Esophagus muscularis mucosa (tissue), 4 donors: Measurements from ENCODE around the gene CCDC6. TPM values are rescaled to one million over a fixed set of nuclear protein-coding genes. Genes with fewer than 3 reads are reported as not detected.

Source experiments
- DNase-seq: peaks from one replicate; pipeline ENCODE4 v3.0.0-alpha.2; 2017; ENCODE audit errors: extremely low spot score
- H3K27ac ChIP-seq, 4 donors: fragments of 200-600 bp; sonication (generic); replicated peaks in 1 of 4; 1 replicate in 3 of 4; 2 replicates in 1 of 4; pipeline ENCODE4 v1.5.1; 2016 to 2019; ENCODE audit warnings: mild to moderate bottlenecking in 1 of 4
- H3K27me3 ChIP-seq, 4 donors: fragments of 200-600 bp; sonication (generic); one replicate each; pipeline versions ENCODE4 v1.5.1 to v1.6.0; 2016 to 2019
- H3K36me3 ChIP-seq, 4 donors: fragments of 200-600 bp; sonication (generic); one replicate each; pipeline ENCODE4 v1.5.1; 2016 to 2019
- H3K4me1 ChIP-seq, 4 donors: fragments of 200-600 bp; sonication (generic); one replicate each; pipeline ENCODE4 v1.5.1; 2016 to 2019
- H3K4me3 ChIP-seq, 4 donors: fragments of 200-600 bp; sonication (generic); 1 replicate in 2 of 4; 2 replicates in 2 of 4; pipeline ENCODE4 v1.5.1; 2016 to 2019; ENCODE audit warnings: mild to moderate bottlenecking in 4 of 4, moderate library complexity in 1 of 4
- H3K9me3 ChIP-seq, 4 donors: fragments of 200-600 bp; sonication (generic); 1 replicate in 3 of 4; 2 replicates in 1 of 4; pipeline ENCODE4 v1.5.1; 2016 to 2019
- CTCF ChIP-seq, 3 experiments: fragments of 200-600 bp in 2 of 3; fragments of 450-650 bp in 1 of 3; sonication (generic) in 2 of 3; IDR thresholded peaks; one replicate each; pipeline ENCODE4 v1.5.1; 2017 to 2019; ENCODE audit warnings: antibody characterized with exemption in 3 of 3, mild to moderate bottlenecking in 2 of 3, moderate library complexity in 1 of 3
- EP300 ChIP-seq: sonication (generic); formaldehyde crosslinking; IDR thresholded peaks from one replicate; pipeline ENCODE4 v1.6.1; 2017; ENCODE audit warnings: antibody characterized with exemption
- POLR2A ChIP-seq: fragments of 450-650 bp; IDR thresholded peaks from one replicate; pipeline ENCODE4 v1.6.1; 2017; ENCODE audit warnings: antibody characterized with exemption, moderate library complexity, mild to moderate bottlenecking, low read depth
- POLR2AphosphoS5 ChIP-seq, 2 donors: sonication (generic); formaldehyde crosslinking; IDR thresholded peaks; one replicate each; pipeline ENCODE4 v1.6.1; 2017; ENCODE audit warnings: antibody characterized with exemption in 2 of 2
- WGBS: methylation state at CpG from one replicate; pipeline ENCODE4 v1.1.5; 2018; 5-methylcytosine and 5-hydroxymethylcytosine counted together
- intact Hi-C: fragments of 100-400 bp; cut with DNase I; formaldehyde crosslinking; loops from one replicate; pipeline ENCODE4 v1.15.1; 2023
- total RNA-seq, 4 donors: library from RNA; depleted of rRNA; stranded (reverse); fragments of >200 nt; gene quantifications; one replicate each; pipeline versions ENCODE4 v1.1.0 to v1.2.1, GENCODE V29; 2016

Gene CCDC6
- total RNA-seq, 4 donors from 2014 or later = 41.4 to 71.0 (median 57.2) TPM

DNA sequence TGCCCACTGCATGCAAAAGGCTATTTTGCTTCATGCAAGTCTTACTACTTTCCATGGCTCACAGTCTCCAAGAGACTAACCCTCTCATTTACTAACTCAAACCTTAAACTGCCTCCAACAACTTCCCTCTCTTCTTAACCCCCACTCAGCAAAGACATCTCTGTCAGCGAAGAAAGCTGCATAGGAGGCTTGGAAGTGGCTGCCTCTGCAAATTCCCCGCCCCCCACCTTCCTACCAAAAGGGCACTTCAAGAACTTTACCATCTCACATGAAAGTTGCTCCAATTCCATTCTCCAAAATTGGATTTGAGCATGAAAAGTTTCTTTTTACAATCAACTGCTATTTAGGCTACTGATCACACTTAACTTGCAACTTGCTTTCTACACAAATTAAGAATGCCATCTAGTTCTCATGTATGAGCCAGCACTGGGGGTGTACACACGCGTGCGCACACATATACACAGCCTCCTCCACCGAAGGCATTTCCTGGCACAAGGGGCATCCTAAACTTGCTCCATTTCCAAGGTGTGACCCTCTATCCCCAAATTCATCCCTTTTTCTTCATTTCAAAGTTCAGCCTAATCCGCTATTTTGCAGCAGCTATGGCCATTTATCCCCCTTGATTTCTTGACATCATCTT lies 1.8 kb downstream of the CCDC6 start:
- Histone ChIP-seq H3K36me3 (no peaks in the 10 kb centered on the region), H3K4me1 (peaks cover 28 to 77% (median 76%) of the 10 kb centered on the region in 4 donors), H3K27me3 (no peaks in the 10 kb centered on the region), H3K4me3 (peak overlapping the region; percentile 86 to 99 (median 90)), H3K9me3 (no peaks in the 10 kb centered on the region), H3K27ac (peak overlapping the region; percentile 92 to 97 (median 94))
- 45% methylated on average over 7 of the region's 7 CpGs for WGBS
- intact Hi-C loops = loop anchor here (5.0 kb wide), 2 partner anchors 133 to 277 kb away; no protein-coding TSS in a partner anchor
- TF ChIP-seq POLR2A = no peak
- no peak for TF ChIP-seq POLR2AphosphoS5 (IDR thresholded peaks at IDR 0.05)
- no peak for TF ChIP-seq EP300
- TF ChIP-seq CTCF (IDR thresholded peaks at IDR 0.05) = no peak
- DNase-seq = no peak

- intact Hi-C loops = no loop called here
- TF ChIP-seq CTCF (IDR thresholded peaks at IDR 0.05) (no peak), POLR2A (no peak), POLR2AphosphoS5 (IDR thresholded peaks at IDR 0.05) (no peak), EP300 (no peak)
- H3K4me3 ChIP-seq = peak overlapping the region; percentile 86 to 99 (median 90)
- H3K27me3 ChIP-seq = no peaks in the 10 kb centered on the region
- 34% methylated on average over 6 of the region's 6 CpGs for WGBS
- peaks cover 32 to 82% (median 81%) of the 10 kb centered on the region in 4 donors for H3K4me1 ChIP-seq
- no peaks in the 10 kb centered on the region for H3K36me3 ChIP-seq
- DNase-seq = no peak
- H3K27ac ChIP-seq = peak overlapping the region; percentile 92 to 97 (median 94)
- no peaks in the 10 kb centered on the region for H3K9me3 ChIP-seq
Observed at GRCh38 chr10:59903871-59904270, 2.5 kb downstream of the CCDC6 start.

DNA sequence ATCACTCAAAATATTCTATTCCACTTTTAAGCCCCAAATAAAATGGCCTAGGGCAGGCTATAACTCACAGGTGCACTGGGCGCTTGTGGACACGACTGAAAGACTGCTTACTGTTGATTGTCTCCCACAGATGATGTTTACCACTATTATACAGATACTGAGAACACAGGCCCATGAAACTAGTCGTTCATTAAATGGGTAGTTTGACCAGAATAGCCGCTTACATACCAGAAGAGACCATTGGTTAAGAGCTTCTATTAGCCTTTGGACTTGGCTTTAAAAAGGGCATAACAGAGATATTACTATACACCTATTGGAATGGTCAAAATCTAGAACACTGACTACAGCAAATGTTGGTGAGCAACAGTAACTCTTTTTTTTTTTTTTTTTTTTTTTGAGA lies 4.3 kb downstream of the CCDC6 start:
- Histone ChIP-seq H3K27me3 (no peaks in the 10 kb centered on the region), H3K27ac (peak overlapping the region in 3 of 4 donors; percentile 30 to 45 (median 34)), H3K4me1 (peaks cover 29 to 84% (median 82%) of the 10 kb centered on the region in 4 donors), H3K4me3 (no peak overlapping the region), H3K36me3 (no peaks in the 10 kb centered on the region), H3K9me3 (no peaks in the 10 kb centered on the region)
- intact Hi-C loops = no loop called here
- TF ChIP-seq POLR2AphosphoS5 (IDR thresholded peaks at IDR 0.05) (no peak), POLR2A (no peak), CTCF (IDR thresholded peaks at IDR 0.05) (no peak), EP300 (no peak)
- 87% methylated on average over 4 of the region's 4 CpGs for WGBS
- DNase-seq = no peak

GRCh38 chr10:59901470-59901869 lies 4.9 kb downstream of the CCDC6 start:
- H3K36me3 ChIP-seq = no peaks in the 10 kb centered on the region
- no peaks in the 10 kb centered on the region for H3K27me3 ChIP-seq
- H3K9me3 ChIP-seq = no peaks in the 10 kb centered on the region
- intact Hi-C loops = no loop called here
- 60% methylated on average over 1 of the region's 1 CpG for WGBS
- TF ChIP-seq POLR2AphosphoS5 (IDR thresholded peaks at IDR 0.05) = no peak
- no peak for TF ChIP-seq EP300
- TF ChIP-seq POLR2A = no peak
- no peak for TF ChIP-seq CTCF (IDR thresholded peaks at IDR 0.05)
- peaks cover 31 to 87% (median 84%) of the 10 kb centered on the region in 4 donors for H3K4me1 ChIP-seq
- no peak for DNase-seq
- peak overlapping the region in 3 of 4 donors; percentile 30 to 45 (median 43) for H3K27ac ChIP-seq
- no peak overlapping the region for H3K4me3 ChIP-seq
